NCI-H2081 treated with DMSO at 0.1 percent for 48 hours (cell line): ENCODE data around the gene ANKDD1B.
"Not testable (repeated sequence)": the region's sequence is repeated elsewhere in the genome, so short reads cannot be mapped to it uniquely, and the experiment has no call there.

Source experiments
- DNase-seq: peaks from one replicate; lab custom pipeline; 2025; lab: John Stamatoyannopoulos, UW

The ANKDD1B gene

GRCh38 chr5:75660678-75661465, 49.6 kb downstream of the ANKDD1B start:
- no peak for DNase-seq

GRCh38 chr5:75662061-75662460, 50.8 kb downstream of the ANKDD1B start:
- DNase-seq = no peak

GRCh38 chr5:75663579-75664284, 52.5 kb downstream of the ANKDD1B start:
- no peak for DNase-seq

- DNase-seq = no peak
Measured at GRCh38 chr5:75664979-75665378, 53.7 kb downstream of the ANKDD1B start.

- DNase-seq = no peak
Measured at GRCh38 chr5:75666801-75667200, 55.5 kb downstream of the ANKDD1B start.

- DNase-seq = no peak
Measured at GRCh38 chr5:75667586-75667985, 56.3 kb downstream of the ANKDD1B start.

- no peak for DNase-seq
Measured at GRCh38 chr5:75668445-75668844, 57.2 kb downstream of the ANKDD1B start.

GRCh38 chr5:75668977-75669689, 57.9 kb downstream of the ANKDD1B start:
- DNase-seq = no peak

GRCh38 chr5:75670577-75670976, 59.3 kb downstream of the ANKDD1B start:
- no peak for DNase-seq

- no peak for DNase-seq
Measured at GRCh38 chr5:75671506-75671905, 60.3 kb downstream of the ANKDD1B start.

- no peak for DNase-seq
Measured at GRCh38 chr5:75672616-75673015, 61.4 kb downstream of the ANKDD1B start.

GRCh38 chr5:75675783-75676182, 64.5 kb downstream of the ANKDD1B start:
- DNase-seq = no peak

- no peak for DNase-seq
Measured at GRCh38 chr5:75677607-75678006, 66.4 kb downstream of the ANKDD1B start.

- no peak for DNase-seq
Measured at GRCh38 chr5:75678155-75678554, 66.9 kb downstream of the ANKDD1B start.

- DNase-seq = no peak
Measured at GRCh38 chr5:75681125-75681830, 70.0 kb downstream of the ANKDD1B start.

GRCh38 chr5:75685141-75685540, 73.9 kb downstream of the ANKDD1B start:
- DNase-seq = no peak

GRCh38 chr5:75686480-75686879, 75.2 kb downstream of the ANKDD1B start:
- DNase-seq = no peak

GRCh38 chr5:75690669-75691068, 79.4 kb downstream of the ANKDD1B start:
- no peak for DNase-seq

- no peak for DNase-seq
Measured at GRCh38 chr5:75694781-75695180, 83.5 kb downstream of the ANKDD1B start.

GRCh38 chr5:75695472-75696351, 84.5 kb downstream of the ANKDD1B start:
- DNase-seq = not testable (repeated sequence)

GRCh38 chr5:75701856-75702255, 90.6 kb downstream of the ANKDD1B start:
- DNase-seq = no peak
